ENCODE results near the gene SERPINB3.

- TF ChIP-seq CTCF (conservative IDR thresholded peaks at IDR 0.05) (no peak), EZH2 (IDR thresholded peaks at IDR 0.05; ENCODE audit: low read depth) (no peak)
These were observed 36.8 kb downstream of the SERPINB3 start for GRCh38 chr18:63624863-63625262.
